ENCODE data around the gene KRTAP5-11.
"Not testable (repeated sequence)": the region's sequence is repeated elsewhere in the genome, so short reads cannot be mapped to it uniquely, and the experiment has no call there.

Gene KRTAP5-11

GRCh38 chr11:71581826-71582225 is 849 bp downstream of the KRTAP5-11 start:
- DNase-seq (ENCODE audit: low spot score): no peak

- DNase-seq (ENCODE audit: low spot score): peak; percentile 77
These were observed 2.3 kb downstream of the KRTAP5-11 start for GRCh38 chr11:71580057-71581003.

- not testable (repeated sequence) for DNase-seq (ENCODE audit: low spot score)
These were observed 3.2 kb downstream of the KRTAP5-11 start for GRCh38 chr11:71579513-71579912.

DNA sequence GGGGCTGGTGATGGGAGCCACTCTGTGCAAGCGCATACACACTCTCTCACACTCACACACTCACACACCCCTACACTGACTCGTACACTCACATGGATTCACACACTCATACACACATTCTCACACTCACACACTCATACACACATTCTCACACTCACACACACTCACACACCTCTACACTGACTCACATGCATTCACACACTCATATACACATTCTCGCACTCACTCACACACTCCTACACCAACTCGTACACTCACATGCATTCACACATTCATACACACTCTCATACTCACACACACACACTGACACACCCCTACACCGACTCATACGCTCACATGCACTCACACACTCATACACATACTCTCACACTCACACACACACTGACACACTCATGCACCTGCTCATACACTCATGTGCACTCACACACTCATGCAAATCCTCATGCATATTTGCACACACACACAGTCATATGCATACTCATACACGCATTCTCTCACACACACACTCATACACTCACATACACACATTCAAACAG is 5.1 kb downstream of the KRTAP5-11 start:
- no peak for DNase-seq (ENCODE audit: low spot score)

- DNase-seq (ENCODE audit: low spot score): not testable (repeated sequence)
These were observed 5.8 kb downstream of the KRTAP5-11 start for GRCh38 chr11:71576688-71577465.

DNA sequence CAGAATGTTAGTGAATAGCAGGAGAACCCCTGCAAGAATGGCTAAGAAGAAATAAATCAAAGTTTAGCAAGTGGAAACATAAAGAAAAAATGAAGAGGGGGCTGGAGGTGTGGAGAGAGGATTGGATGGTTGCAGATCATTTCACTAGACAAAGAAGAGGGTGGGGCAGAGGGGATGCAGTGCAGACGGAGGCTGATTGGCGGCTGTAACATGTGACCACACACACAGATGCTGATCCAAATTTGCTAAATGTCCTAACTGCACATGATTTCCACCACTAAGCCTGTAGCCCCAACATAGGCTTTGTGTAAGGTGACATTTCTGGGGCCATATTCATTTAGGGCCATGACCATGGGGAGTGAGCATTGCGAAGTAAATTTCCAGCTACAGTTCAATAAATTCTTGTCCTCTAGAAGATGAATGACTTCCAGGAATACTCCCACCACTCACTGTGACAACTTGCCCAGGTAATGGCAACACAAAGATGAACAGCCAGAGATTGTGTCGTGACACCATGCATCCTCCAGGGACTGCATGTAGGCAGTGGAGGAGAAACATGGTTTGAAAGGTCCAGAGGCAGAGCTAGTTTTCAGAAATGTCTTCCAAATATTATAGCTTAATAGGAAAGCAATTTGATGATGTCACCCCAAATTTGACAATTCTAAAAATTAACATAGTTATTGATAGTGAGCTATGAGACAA is 6.8 kb downstream of the KRTAP5-11 start:
- no peak for DNase-seq (ENCODE audit: low spot score)

GRCh38 chr11:71574418-71574817 is 8.3 kb downstream of the KRTAP5-11 start:
- no peak for DNase-seq (ENCODE audit: low spot score)

DNA sequence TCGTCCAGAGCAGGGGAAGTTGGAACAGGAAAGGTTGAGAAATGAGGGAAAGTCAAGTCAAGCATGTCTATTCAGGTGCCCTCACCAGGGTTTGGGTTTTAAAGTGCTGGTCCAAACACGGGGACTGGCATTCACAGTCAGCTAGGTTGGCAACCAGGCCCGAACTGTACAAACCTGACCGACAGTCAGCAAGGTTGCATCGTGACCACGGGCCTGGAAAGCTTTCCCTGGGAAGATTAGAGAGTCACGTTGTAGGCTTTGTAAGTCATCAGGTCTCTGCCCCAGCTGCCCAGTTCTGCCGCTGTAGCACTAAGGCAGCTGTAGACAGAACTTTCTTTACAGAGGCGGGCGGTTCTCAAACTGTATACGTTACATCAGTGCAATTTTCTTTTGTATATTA is 9.9 kb downstream of the KRTAP5-11 start:
- DNase-seq (ENCODE audit: low spot score): no peak

DNA sequence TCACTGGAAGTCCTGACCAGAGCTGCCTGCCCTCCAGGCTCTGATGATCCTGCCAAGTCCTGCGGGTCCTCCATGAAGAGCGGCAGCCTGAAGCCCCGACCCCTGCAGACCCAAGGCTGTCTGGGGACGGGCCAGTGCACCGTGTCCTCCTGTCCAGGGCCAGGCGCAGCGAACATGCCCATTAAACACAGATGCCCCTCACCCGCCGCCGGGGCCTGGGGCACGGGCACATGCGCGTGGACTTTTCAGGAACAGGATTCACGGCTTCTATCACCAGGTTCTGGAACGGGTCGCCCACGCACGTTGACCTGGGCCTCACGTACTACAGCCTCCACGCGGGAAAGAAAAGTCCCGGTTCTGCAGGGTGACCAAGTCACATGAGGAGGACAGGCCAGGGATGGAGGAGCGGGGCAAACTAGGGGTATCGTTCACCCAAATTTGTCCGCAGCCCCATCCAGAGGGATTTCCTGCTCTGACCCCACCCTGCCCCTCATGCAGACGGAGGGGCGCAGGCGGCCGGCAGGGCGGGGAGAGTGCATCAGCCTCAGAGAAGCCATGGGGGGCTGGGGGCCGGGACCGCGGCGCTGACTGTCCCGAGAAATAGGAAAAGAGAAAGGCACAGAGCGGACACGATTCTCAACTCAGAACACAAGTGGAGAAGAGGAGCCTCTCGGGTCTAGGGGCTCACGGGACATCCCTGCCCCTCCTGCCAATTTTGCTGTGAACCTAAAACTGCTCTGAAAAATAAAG is 11.4 kb downstream of the KRTAP5-11 start:
- DNase-seq (ENCODE audit: low spot score): not testable (repeated sequence)

DNA sequence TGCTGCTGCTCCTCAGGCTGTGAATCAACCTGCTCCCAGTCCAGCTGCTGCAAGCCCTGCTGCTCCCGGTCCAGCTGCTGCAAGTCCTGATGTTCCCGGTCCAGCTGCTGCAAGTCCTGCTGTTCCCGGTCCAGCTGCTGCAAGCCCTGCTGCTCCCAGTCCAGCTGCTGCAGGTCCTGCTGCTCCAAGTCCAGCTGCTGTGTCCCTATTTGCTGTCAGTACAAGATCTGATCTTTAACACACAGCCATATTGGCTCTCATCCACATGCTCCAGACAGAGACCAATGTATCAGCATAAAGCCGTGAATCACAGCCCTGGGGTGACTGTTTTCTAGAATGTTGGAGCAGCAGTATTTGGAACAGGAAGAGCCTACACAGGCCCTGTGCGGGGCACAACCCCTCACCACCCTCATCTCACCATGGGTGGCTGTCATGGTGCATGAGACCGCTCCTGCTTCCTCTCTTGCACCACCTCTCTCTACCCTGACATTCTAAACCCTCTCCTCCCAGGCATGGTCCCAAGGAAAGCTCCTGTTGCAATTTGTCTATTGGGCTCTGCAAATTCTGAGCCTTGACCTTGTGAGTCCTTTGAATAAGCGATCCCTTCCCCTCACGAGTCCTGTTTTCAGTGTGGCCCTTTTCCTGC is 13.8 kb downstream of the KRTAP5-11 start:
- no peak for DNase-seq (ENCODE audit: low spot score)

DNA sequence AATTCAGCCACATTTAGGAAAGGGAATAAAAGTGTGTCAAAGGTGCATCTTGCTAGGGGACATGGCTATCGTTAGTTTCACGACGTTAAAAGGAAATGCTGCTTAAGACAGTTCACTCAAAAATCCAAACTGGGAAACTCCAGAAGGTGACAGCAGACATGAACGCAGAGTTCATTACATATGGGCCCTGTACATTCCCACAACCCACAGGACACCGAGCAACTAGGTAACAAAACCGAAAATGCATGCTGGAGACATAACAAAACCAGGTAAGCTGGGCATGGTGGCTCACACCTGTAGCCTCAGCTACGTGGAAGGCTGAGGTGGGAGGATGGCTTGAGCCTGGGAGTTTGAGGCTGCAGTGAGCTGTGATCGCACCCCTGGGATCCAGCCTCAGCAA is 15.0 kb downstream of the KRTAP5-11 start:
- DNase-seq (ENCODE audit: low spot score): not testable (repeated sequence)

- DNase-seq (ENCODE audit: low spot score): not testable (repeated sequence)
These were observed 15.8 kb downstream of the KRTAP5-11 start for GRCh38 chr11:71566626-71567599.

DNA sequence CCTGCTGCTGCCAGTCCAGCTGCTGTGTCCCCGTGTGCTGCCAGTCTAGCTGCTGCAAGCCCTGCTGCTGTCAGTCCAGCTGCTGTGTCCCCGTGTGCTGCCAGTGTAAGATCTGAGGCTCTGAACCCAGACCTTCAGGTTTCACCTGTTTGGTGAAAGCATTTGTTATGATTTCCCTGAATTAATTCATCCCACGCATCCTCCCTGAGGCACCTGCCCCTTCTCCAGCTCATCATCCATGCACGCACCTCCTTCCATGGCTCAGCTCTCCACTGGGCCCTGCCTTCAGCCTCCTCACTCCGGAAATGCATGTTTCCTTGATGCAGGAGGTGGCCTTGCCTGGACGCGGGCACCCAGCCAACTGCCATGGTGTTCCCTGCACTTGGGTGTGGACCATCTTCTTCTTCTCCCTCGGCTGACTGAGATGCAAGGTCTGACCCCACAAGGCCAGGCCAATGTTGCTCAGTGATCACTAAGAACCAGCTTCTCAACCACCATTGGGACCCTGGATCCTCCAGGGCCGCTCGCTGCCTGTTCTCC is 16.5 kb downstream of the KRTAP5-11 start:
- no peak for DNase-seq (ENCODE audit: low spot score)

DNA sequence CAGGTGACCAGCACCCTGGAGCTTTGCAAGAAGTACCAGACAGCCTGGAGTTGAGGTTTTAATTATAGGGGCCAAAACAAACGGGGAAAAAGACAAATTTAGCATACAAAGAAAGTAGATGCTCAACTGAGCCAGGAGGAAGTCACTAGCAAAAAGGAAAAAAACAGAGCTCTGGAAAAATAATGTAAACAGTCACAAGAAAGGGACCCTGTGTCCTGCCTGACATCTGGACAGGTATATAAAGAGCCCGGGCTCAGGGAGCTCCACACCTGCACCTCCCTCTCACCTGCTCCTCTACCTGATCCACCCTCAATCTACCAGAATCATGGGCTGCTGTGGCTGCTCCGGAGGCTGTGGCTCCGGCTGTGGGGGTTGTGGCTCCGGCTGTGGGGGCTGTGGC is 17.4 kb downstream of the KRTAP5-11 start, which contains the start of gene KRTAP5-10:
Gene KRTAP5-10 (plus strand): TSS at position 301 of the 400 bp plus-strand sequence. CDS start 25 bp downstream, at position 326.
- no peak for DNase-seq (ENCODE audit: low spot score)

GRCh38 chr11:71564430-71564829 is 18.2 kb downstream of the KRTAP5-11 start:
- no peak for DNase-seq (ENCODE audit: low spot score)

DNA sequence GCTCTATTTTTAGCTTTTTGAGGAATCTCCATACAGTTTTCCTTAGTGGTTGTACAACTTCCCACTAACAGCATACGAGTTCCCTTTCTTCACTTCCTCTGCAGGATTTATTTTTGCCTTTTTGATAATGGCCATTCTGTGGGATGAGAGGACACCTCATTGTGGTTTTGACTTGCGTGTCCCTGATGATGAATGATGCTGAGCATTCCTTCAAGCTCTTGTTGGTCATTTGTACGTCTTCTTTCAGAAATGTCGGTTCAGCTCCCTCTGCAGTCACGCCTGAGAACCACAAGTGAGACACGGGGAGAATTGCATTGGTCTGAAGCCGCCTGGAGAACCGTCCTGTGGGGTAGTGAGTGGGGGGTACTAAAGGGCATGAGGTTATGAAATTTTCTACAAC is 19.3 kb downstream of the KRTAP5-11 start:
- DNase-seq (ENCODE audit: low spot score): peak; percentile 67

DNA sequence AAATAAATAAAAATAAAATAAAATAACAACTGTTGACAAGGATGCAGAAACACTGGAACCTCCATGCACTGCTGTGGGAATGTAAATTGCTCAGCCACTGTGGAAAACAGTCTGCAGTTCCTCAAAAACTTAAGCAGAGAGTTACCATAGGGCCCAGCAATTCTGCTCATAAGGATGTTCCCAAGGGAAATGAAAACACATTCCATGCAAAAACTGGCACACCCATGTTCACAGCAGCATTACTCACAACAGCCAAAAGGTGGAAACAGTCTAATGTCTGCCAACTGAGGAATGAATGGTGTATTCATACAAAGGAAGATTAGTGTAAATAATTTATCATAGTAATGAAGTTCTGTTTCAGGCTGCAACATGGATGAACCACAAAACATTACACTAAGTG is 20.6 kb downstream of the KRTAP5-11 start:
- no peak for DNase-seq (ENCODE audit: low spot score)

DNA sequence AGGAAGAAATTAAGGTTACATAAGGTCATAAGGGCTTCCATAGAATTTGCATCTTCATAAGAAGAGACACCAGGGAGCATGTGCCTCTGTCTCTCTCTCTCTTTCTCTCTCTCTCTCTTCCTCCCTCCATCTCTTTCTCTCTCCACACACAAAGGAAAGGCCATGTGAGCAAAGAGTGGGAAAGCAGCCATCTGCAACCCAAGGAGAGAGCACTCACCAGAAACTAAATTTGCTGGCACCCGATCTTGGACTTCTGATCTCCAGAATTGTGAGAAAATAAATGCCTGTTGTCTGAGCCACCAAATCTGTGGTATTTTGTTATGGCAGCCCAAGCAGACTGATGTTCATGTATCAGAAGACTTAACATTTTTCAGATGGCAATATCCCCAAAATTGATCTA is 23.7 kb downstream of the KRTAP5-11 start:
- no peak for DNase-seq (ENCODE audit: low spot score)

GRCh38 chr11:71557257-71557656 is 25.4 kb downstream of the KRTAP5-11 start:
- no peak for DNase-seq (ENCODE audit: low spot score)
